Transverse colon (tissue), 4 donors: ENCODE data around the gene EEF2. TPM values are rescaled to one million over a fixed set of nuclear protein-coding genes. Genes with fewer than 3 reads are reported as not detected.
"Not testable (repeated sequence)": the region's sequence is repeated elsewhere in the genome, so short reads cannot be mapped to it uniquely, and the experiment has no call there.

ENCODE experiments used
- DNase-seq: peaks from one replicate; pipeline ENCODE4 v3.0.0-alpha.2; 2019
- H3K27ac ChIP-seq, 4 donors: fragments of 200-600 bp; sonication (generic); 2 replicates each; pipeline ENCODE4 v1.5.1; 2016 to 2018; ENCODE audit warnings: inconsistent platforms in 4 of 4
- H3K27me3 ChIP-seq: fragments of 200-600 bp; sonication (generic); 2 replicates; pipeline ENCODE4 v1.5.1; 2017; ENCODE audit warnings: inconsistent platforms
- H3K36me3 ChIP-seq, 4 donors: fragments of 200-600 bp; sonication (generic); 2 replicates each; pipeline ENCODE4 v1.5.1; 2017 to 2019; ENCODE audit warnings: inconsistent platforms in 4 of 4
- H3K4me1 ChIP-seq, 4 donors: fragments of 200-600 bp; sonication (generic); 2 replicates each; pipeline ENCODE4 v1.5.1; 2017 to 2020; ENCODE audit warnings: inconsistent platforms in 4 of 4
- H3K4me3 ChIP-seq, 4 donors: fragments of 200-600 bp; sonication (generic); 1 replicate in 1 of 4; 2 replicates in 3 of 4; pipeline versions ENCODE4 v1.5.1 to v1.6.1; 2017 to 2019; ENCODE audit warnings: inconsistent platforms in 4 of 4
- H3K9me3 ChIP-seq, 2 donors: fragments of 200-600 bp; sonication (generic); 2 replicates each; pipeline ENCODE4 v1.5.1; 2017 to 2019; ENCODE audit warnings: inconsistent platforms in 2 of 2
- EP300 ChIP-seq: sonication (generic); formaldehyde crosslinking; IDR thresholded peaks from one replicate; pipeline ENCODE4 v1.6.1; 2017; ENCODE audit warnings: antibody characterized with exemption, low read depth
- POLR2A ChIP-seq: fragments of 450-650 bp; IDR thresholded peaks from one replicate; pipeline ENCODE4 v1.6.1; 2016; ENCODE audit warnings: antibody characterized with exemption, mild to moderate bottlenecking, moderate library complexity
- POLR2AphosphoS5 ChIP-seq, 3 donors: sonication (generic); formaldehyde crosslinking; IDR thresholded peaks; one replicate each; pipeline ENCODE4 v1.6.1; 2016; ENCODE audit warnings: antibody characterized with exemption in 3 of 3
- WGBS, 2 donors: methylation state at CpG; one replicate each; pipeline ENCODE4 v1.1.5; 2018; ENCODE audit warnings: low coverage in 1 of 2; 5-methylcytosine and 5-hydroxymethylcytosine counted together
- in situ Hi-C, 4 donors: fragments of 200-750 bp; cut with MboI; loops; one replicate each; pipeline versions ENCODE4 v1.15.0 to v1.15.1; 2017; ENCODE audit warnings: low sequenced_read_pairs in 3 of 4, low pct_ligation_motif_present in 1 of 4, low pct_unique_long_range_greater_than_20kb in 1 of 4
- intact Hi-C: fragments of 100-400 bp; cut with DNase I; formaldehyde crosslinking; loops from one replicate; pipeline ENCODE4 v1.15.1; 2023; ENCODE audit warnings: low total_unique reads
- total RNA-seq, 4 donors: library from RNA; depleted of rRNA; stranded (reverse); fragments of >200 nt; gene quantifications; one replicate each; pipeline ENCODE4 v1.1.0, GENCODE V29; 2016
- TF ChIP-seq, protein P1 (sequence below), 5 experiments: fragments of 200-600 bp in 3 of 5; fragments of 450-650 bp in 2 of 5; sonication (generic) in 3 of 5; IDR thresholded peaks; 1 replicate in 2 of 5; 2 replicates in 3 of 5; pipeline ENCODE4 v1.5.1; 2016 to 2017; ENCODE audit warnings: antibody characterized with exemption in 5 of 5, inconsistent platforms in 3 of 5, mild to moderate bottlenecking in 2 of 5, moderate library complexity in 1 of 5

Gene EEF2
- total RNA-seq, 4 donors from 2014 or later = 1,013 to 1,686 (median 1,532) TPM

GRCh38 chr19:3970313-3970807, 14.9 kb downstream of the EEF2 start:
- Histone ChIP-seq H3K27me3 (no peaks in the 10 kb centered on the region), H3K4me3 (peak overlapping the region; percentile 86 to 97 (median 96)), H3K36me3 (no peaks in the 10 kb centered on the region), H3K27ac (peak overlapping the region; percentile 96 to 99 (median 98)), H3K4me1 (peaks cover 38 to 57% (median 54%) of the 10 kb centered on the region in 4 donors), H3K9me3 (no peaks in the 10 kb centered on the region)
- intact Hi-C loops = no loop called here
- TF ChIP-seq POLR2A (no peak), EP300 (no peak), POLR2AphosphoS5 (IDR thresholded peaks at IDR 0.05) (no peak)
- TF ChIP-seq, protein P1, sequence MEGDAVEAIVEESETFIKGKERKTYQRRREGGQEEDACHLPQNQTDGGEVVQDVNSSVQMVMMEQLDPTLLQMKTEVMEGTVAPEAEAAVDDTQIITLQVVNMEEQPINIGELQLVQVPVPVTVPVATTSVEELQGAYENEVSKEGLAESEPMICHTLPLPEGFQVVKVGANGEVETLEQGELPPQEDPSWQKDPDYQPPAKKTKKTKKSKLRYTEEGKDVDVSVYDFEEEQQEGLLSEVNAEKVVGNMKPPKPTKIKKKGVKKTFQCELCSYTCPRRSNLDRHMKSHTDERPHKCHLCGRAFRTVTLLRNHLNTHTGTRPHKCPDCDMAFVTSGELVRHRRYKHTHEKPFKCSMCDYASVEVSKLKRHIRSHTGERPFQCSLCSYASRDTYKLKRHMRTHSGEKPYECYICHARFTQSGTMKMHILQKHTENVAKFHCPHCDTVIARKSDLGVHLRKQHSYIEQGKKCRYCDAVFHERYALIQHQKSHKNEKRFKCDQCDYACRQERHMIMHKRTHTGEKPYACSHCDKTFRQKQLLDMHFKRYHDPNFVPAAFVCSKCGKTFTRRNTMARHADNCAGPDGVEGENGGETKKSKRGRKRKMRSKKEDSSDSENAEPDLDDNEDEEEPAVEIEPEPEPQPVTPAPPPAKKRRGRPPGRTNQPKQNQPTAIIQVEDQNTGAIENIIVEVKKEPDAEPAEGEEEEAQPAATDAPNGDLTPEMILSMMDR (IDR thresholded peaks at IDR 0.05) = no peak
- in situ Hi-C loops = no loop called here
- 0 to 2% methylated on average over 9 to 20 of the region's 22 CpGs for WGBS, 2 donors
- no peak for DNase-seq

- intact Hi-C loops = no loop called here
- in situ Hi-C loops = no loop called here
- DNase-seq = no peak
- peaks cover 41 to 60% (median 55%) of the 10 kb centered on the region in 4 donors for H3K4me1 ChIP-seq
- H3K27ac ChIP-seq = peak overlapping the region; percentile 96 to 99 (median 98)
- no peaks in the 10 kb centered on the region for H3K27me3 ChIP-seq
- peak overlapping the region; percentile 86 to 97 (median 96) for H3K4me3 ChIP-seq
- peaks cover 0 to 5% (median 0%) of the 10 kb centered on the region in 4 donors for H3K36me3 ChIP-seq
- no peaks in the 10 kb centered on the region for H3K9me3 ChIP-seq
- 42 to 49% methylated on average over 8 to 23 of the region's 23 CpGs for WGBS, 2 donors
- TF ChIP-seq, protein P1 (IDR thresholded peaks at IDR 0.05) = peak in 1 of 5 experiments; percentile 12
- peak in 2 of 3 donors; percentile 38 to 49 for TF ChIP-seq POLR2AphosphoS5 (IDR thresholded peaks at IDR 0.05)
- no peak for TF ChIP-seq EP300
- TF ChIP-seq POLR2A = peak; percentile 37
Observed at GRCh38 chr19:3969435-3970312, 15.6 kb downstream of the EEF2 start.

- intact Hi-C loops = no loop called here
- H3K4me1 ChIP-seq = peaks cover 41 to 60% (median 55%) of the 10 kb centered on the region in 4 donors
- WGBS, 2 donors = 38 to 41% methylated on average over 5 to 9 of the region's 9 CpGs
Observed at GRCh38 chr19:3968556-3969434, 16.5 kb downstream of the EEF2 start.

DNA sequence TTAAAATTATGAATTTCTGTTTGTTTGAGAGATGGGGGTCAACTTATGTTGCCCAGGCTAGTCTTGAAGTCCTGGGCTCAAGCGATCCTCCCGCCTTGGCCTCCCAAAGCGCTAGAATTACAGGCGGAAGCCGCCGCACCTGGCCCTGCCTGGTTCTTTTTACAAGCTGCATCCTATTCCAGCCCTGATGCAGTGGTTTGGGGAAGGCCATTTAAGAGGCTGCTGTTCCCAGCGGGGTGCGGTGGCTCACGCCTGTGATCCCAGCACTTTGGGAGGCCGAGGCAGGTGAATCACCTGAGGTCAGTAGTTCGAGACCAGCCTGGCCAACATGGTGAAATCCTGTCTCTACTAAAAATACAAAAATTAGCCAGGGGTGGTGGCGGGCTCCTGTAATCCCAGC, 17.3 kb downstream of the EEF2 start:
- Histone ChIP-seq H3K27ac (peak overlapping the region; percentile 96 to 99 (median 98)), H3K36me3 (peaks cover 0 to 20% (median 8%) of the 10 kb centered on the region in 4 donors), H3K4me1 (peaks cover 41 to 60% (median 55%) of the 10 kb centered on the region in 4 donors)
- H3K9me3 ChIP-seq, DNase-seq, intact Hi-C loops, H3K4me3 ChIP-seq, in situ Hi-C loops, H3K27me3 ChIP-seq: not testable (repeated sequence)
- 90 to 95% methylated on average over 7 to 12 of the region's 12 CpGs for WGBS, 2 donors

More at GRCh38 chr19:3968556-3969434, 16.5 kb downstream of the EEF2 start:
- no peaks in the 10 kb centered on the region for H3K9me3 ChIP-seq
- H3K4me3 ChIP-seq = peak overlapping the region in 2 of 4 donors; percentile 86 to 97
- TF ChIP-seq EP300 = peak; percentile 81
- peak; percentile 74 to 77 (median 74) for TF ChIP-seq POLR2AphosphoS5 (IDR thresholded peaks at IDR 0.05)
- TF ChIP-seq, protein P1 (IDR thresholded peaks at IDR 0.05) = no peak
- no peak for TF ChIP-seq POLR2A
- peak overlapping the region; percentile 96 to 99 (median 98) for H3K27ac ChIP-seq
- no peaks in the 10 kb centered on the region for H3K27me3 ChIP-seq
- peaks cover 0 to 12% (median 4%) of the 10 kb centered on the region in 4 donors for H3K36me3 ChIP-seq
- peak; percentile 79 for DNase-seq
- in situ Hi-C loops = no loop called here
